CD4-positive, alpha-beta T cell (primary cell): ENCODE data around the gene USB1. TPM values are rescaled to one million over a fixed set of nuclear protein-coding genes. Genes with fewer than 3 reads are reported as not detected.

ENCODE experiments used
- ATAC-seq: fragments of 200-7000 bp; cut with Tn5 transposase; one replicate; pipeline ENCODE4 v1.10.0; 2022; ENCODE audit warnings: mild to moderate bottlenecking; ENCODE audit not compliant: poor library complexity
- CTCF ChIA-PET: fragments of 350-600 bp; sonication (Branson Sonifier 250); formaldehyde crosslinking; loops from one replicate; lab custom pipeline; 2021; ENCODE audit warnings: antibody characterized with exemption, inconsistent platforms; lab: Charles Lee
- POLR2A ChIA-PET: fragments of 350-600 bp; sonication (Branson Sonifier 250); formaldehyde crosslinking; loops from one replicate; lab custom pipeline; 2021; ENCODE audit warnings: antibody characterized with exemption, inconsistent platforms; lab: Charles Lee
- DNase-seq, 14 experiments: peaks; one replicate each; pipeline ENCODE4 v3.0.0-alpha.2; 2013 to 2020; ENCODE audit warnings: mixed read lengths in 2 of 14
- H3K27ac ChIP-seq, 2 donors: one replicate each; pipeline versions ENCODE4 v1.5.1 to v1.7.0; 2013; ENCODE audit warnings: low read length in 2 of 2, low read depth in 1 of 2, mild to moderate bottlenecking in 1 of 2
- H3K27me3 ChIP-seq, 2 experiments: 1 replicate in 1 of 2; 2 replicates in 1 of 2; pipeline versions ENCODE4 v1.6.1 to v1.7.0; 2013; ENCODE audit warnings: low read length in 2 of 2, control low read depth in 1 of 2, mild to moderate bottlenecking in 1 of 2, moderate library complexity in 1 of 2; ENCODE audit not compliant: insufficient read depth in 2 of 2, control insufficient read depth in 1 of 2
- H3K36me3 ChIP-seq: one replicate; pipeline ENCODE4 v1.6.1; 2013; ENCODE audit warnings: low read length, control low read depth; ENCODE audit not compliant: insufficient read depth
- H3K4me1 ChIP-seq: one replicate; pipeline ENCODE4 v1.6.1; 2013; ENCODE audit warnings: low read length, control low read depth; ENCODE audit not compliant: insufficient read depth
- H3K4me3 ChIP-seq: one replicate; pipeline ENCODE4 v1.5.1; 2013; ENCODE audit warnings: mild to moderate bottlenecking, low read length, moderate library complexity
- H3K9me3 ChIP-seq, 2 experiments: 1 replicate in 1 of 2; 2 replicates in 1 of 2; pipeline versions ENCODE4 v1.6.1 to v1.7.0; 2013; ENCODE audit warnings: low read length in 2 of 2, mild to moderate bottlenecking in 2 of 2, control low read depth in 1 of 2, moderate library complexity in 1 of 2; ENCODE audit not compliant: control insufficient read depth in 1 of 2, insufficient read depth in 1 of 2
- H3K27ac Mint-ChIP-seq: one replicate; pipeline ENCODE4 v1.8.0; 2020; ENCODE audit warnings: mixed read lengths
- H3K27me3 Mint-ChIP-seq: one replicate; pipeline ENCODE4 v1.8.0; 2021; ENCODE audit warnings: mixed read lengths
- H3K36me3 Mint-ChIP-seq: one replicate; pipeline ENCODE4 v1.8.0; 2021; ENCODE audit warnings: low read depth, mixed read lengths
- H3K4me1 Mint-ChIP-seq: one replicate; pipeline ENCODE4 v1.8.0; 2021; ENCODE audit warnings: low read depth, mixed read lengths
- H3K4me3 Mint-ChIP-seq: one replicate; pipeline ENCODE4 v1.8.0; 2020; ENCODE audit warnings: mild to moderate bottlenecking, mixed read lengths
- H3K9me3 Mint-ChIP-seq: one replicate; pipeline ENCODE4 v1.8.0; 2020; ENCODE audit warnings: mixed read lengths
- CTCF ChIP-seq: fragments of 200-600 bp; IDR thresholded peaks from one replicate; pipeline ENCODE4 v1.8.0; 2022; ENCODE audit warnings: antibody characterized with exemption, mild to moderate bottlenecking
- intact Hi-C, 2 experiments: fragments of 100-400 bp; cut with DNase I in 1 of 2; cut with micrococcal nuclease in 1 of 2; formaldehyde crosslinking; loops; one replicate each; pipeline versions ENCODE4 v1.15.1 to v1.9.0; 2023 to 2025; cut with DNase I, micrococcal nuclease
- total RNA-seq, 174 experiments: library from RNA in 2 of 174; stranded (reverse) in 2 of 174; gene quantifications; one replicate each; pipeline ENCODE4 v1.2.3 and lab custom pipeline; 2021 to 2026

USB1 gene
- total RNA-seq, 2 experiments from 2014 or later = 22.4 to 25.7 TPM

- DNase-seq (no peak), ATAC-seq (no peak)
- Histone ChIP-seq H3K27me3 (no peaks in the 10 kb centered on the region), H3K4me3 (no peak overlapping the region), H3K27ac (no peak overlapping the region), H3K4me1 (no peaks in the 10 kb centered on the region), H3K36me3 (no peaks in the 10 kb centered on the region), H3K9me3 (no peaks in the 10 kb centered on the region)
- Mint-ChIP-seq H3K4me3 (no peak overlapping the region), H3K27ac (no peak overlapping the region), H3K9me3 (no peaks in the 10 kb centered on the region), H3K4me1 (no peaks in the 10 kb centered on the region), H3K27me3 (no peaks in the 10 kb centered on the region), H3K36me3 (no peaks in the 10 kb centered on the region)
- intact Hi-C loops = no loop called here
- no peak for TF ChIP-seq CTCF
- POLR2A ChIA-PET = no interaction called here
- CTCF ChIA-PET = no interaction called here
Observed at GRCh38 chr16:57959804-57960203, 41.4 kb upstream of the USB1 start.

DNA sequence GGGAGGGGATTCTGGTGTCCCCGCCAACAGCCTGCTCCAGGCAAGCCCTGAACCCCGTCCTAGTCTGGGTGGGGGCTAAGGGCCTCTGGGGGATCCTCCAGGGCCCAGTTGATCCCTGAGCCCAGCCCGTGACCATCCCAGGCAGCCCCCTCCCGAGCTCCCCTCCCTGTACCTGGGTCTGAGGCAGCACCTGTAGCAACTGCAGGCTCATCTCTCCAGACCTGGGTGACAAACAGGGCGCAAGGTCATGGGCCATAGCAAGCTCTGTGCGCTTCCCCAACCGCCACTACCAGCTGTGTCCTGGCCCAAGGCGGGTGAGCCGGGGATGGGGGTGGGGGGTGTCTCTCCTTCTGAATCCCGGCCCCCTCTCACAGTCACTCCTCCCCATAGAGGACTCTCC is 40.9 kb upstream of the USB1 start:
- H3K9me3 ChIP-seq = no peaks in the 10 kb centered on the region
- H3K27me3 ChIP-seq = no peaks in the 10 kb centered on the region
- no peak overlapping the region for H3K27ac ChIP-seq
- Mint-ChIP-seq H3K36me3 (no peaks in the 10 kb centered on the region), H3K27ac (no peak overlapping the region), H3K27me3 (no peaks in the 10 kb centered on the region), H3K9me3 (no peaks in the 10 kb centered on the region), H3K4me3 (no peak overlapping the region), H3K4me1 (no peaks in the 10 kb centered on the region)
- ChIA-PET CTCF (no interaction called here), POLR2A (no interaction called here)
- no peak overlapping the region for H3K4me3 ChIP-seq
- DNase-seq (no peak), ATAC-seq (no peak)
- no peaks in the 10 kb centered on the region for H3K36me3 ChIP-seq
- H3K4me1 ChIP-seq = no peaks in the 10 kb centered on the region
- no peak for TF ChIP-seq CTCF
- intact Hi-C loops = no loop called here

DNA sequence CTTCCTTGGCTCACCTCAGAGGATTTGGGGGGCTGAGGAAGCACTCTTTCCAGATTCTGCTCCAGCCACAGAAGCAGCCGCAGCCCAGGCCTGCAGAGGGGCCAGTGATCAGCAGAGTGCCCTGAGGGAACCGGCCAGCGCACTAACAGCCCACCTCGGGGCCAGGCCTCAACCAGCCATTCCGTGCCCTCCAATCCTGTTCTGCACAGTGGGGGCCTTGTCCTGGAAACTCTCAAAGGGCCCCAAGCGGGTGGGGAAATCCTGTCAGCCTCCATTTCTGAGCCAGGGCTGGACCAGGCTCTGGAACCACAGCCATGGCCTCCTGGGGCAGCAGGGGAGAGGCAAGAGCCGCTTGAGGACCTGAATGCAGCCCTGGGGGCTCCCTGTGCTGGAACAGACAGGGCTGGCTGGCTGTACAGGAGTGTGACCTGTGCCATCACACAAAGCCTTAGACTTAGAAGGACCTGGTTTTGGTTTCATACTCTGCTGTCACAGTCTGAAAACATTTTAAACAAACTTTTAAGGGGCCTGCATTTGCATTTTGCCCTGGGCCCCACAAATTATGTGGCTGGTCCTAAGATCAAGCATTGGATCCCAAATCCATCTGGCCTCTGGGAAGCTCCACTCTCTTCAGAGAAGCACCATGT is 40.3 kb upstream of the USB1 start:
- H3K4me1 ChIP-seq = no peaks in the 10 kb centered on the region
- no peak for DNase-seq
- Mint-ChIP-seq H3K4me3 (no peak overlapping the region), H3K27me3 (no peaks in the 10 kb centered on the region), H3K27ac (no peak overlapping the region), H3K4me1 (no peaks in the 10 kb centered on the region), H3K9me3 (no peaks in the 10 kb centered on the region), H3K36me3 (no peaks in the 10 kb centered on the region)
- intact Hi-C loops = no loop called here
- H3K4me3 ChIP-seq = no peak overlapping the region
- TF ChIP-seq CTCF = no peak
- H3K9me3 ChIP-seq = no peaks in the 10 kb centered on the region
- POLR2A ChIA-PET = no interaction called here
- no peaks in the 10 kb centered on the region for H3K36me3 ChIP-seq
- H3K27me3 ChIP-seq = no peaks in the 10 kb centered on the region
- ATAC-seq = no peak
- no peak overlapping the region for H3K27ac ChIP-seq
- CTCF ChIA-PET = no interaction called here
